NCI-H510A treated with DMSO at 0.1 percent for 48 hours (cell line): Measurements from ENCODE around the gene TTC21B.

Experiments
- DNase-seq: peaks from one replicate; lab custom pipeline; 2025; lab: John Stamatoyannopoulos, UW

Gene TTC21B

DNA sequence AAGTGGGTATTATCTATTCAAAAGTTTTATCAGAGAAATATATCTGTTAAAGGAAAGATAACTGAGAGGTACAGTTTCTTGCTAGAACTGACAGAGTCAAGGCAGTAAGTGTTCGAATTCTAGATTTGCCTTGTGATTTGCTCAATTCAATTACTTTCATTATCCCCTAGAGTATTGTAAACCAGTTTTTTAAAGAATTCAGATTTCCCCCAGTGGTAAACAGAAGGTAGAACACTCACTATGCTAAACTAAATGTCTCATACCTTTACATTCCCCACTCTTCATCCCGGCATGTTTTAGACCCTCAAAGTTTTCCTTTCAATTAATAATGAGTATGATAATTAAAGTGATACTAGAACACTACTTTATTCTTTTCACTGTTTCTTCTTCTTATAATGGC, 28.6 kb downstream of the TTC21B start:
- DNase-seq = no peak

DNA sequence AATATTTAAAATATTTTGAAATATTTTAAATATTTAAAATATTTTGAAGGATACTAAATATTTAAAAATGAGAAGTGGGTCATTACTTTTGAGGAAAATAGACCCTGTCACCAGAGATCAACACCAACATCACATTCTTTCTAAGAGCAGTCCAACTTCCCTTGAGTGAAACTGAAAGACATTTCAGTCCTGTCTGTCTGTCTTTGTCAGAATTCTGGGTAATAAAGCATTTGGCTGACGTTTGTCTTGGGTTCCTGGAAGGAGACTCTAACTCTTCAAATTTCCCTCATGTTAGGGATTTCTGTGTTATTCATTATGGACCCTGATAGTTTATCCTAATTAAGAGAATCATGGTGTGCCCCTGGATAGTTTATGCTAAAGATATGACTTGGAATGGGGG, 32.8 kb downstream of the TTC21B start:
- no peak for DNase-seq

DNA sequence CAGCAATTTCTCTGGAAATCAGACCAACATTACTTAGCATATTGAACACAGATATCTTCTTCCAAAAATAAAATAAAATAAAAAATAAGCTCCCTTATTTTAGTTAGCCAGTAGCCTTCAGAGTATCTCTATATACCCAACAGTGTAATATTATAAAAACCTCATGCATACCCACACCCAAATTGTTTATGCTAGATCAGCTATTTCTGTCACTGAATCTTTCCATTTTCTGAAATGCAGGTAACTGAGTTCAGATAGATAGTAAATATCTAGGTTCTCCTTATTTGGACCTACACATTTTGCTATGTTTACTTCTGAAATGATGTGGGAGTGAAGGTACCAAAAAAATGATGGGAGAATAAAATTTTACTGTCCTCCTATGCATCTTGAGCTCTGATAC, 39.9 kb downstream of the TTC21B start:
- no peak for DNase-seq

DNA sequence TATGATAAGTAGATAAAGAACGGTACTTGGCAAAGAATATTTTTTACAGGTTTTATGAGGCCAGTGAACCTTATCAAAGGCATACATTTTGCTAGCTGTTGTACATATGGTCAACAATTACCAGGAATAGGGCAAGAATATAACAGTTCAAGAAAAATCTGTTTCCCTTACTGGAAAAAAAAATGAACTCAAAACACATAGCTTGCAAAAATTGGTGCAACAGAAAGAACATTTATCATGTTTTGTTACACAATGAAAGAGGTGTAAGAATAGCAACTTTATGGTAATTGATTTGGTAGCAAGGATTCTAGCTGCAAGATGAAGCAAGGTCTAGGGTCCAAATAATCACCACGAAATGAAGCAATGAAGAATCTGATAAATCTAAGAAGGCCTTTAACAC, 41.6 kb downstream of the TTC21B start:
- DNase-seq = no peak

DNA sequence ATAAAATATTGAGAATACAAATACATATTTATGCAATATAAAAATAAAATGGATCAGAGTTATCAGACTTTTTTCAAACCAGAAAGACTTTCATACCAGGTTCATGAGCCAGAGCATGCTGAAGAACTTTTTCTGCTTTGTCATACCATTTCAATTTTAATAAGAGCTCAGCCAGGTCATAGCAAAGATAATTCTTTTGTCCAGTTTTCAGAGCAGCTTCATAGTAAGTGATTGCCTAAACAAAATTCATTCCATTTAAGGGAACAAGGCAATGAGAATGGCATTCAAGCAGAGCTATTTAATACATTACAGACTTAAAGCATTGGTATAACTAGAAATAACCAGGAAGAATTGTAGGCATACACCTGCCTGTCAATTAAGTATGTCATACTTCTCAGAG, 42.3 kb downstream of the TTC21B start:
- DNase-seq = no peak

DNA sequence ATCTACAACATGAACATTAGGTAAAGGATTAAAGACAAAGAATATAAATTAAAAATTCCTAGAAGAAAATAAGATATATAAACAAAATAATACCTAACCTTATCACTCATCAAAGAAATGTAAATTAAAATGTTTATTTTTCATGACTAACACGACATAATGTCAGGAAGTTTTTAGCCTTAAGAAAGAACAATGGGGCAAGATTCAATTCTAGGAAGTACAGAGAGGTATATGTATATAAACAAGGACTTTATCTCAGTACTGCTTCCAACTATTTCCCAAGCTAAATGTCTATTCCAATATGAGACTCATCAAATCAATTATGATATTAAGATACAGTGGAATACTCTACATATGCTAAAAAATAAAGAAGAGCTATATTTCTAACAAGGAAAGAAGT, 44.1 kb downstream of the TTC21B start:
- no peak for DNase-seq

DNA sequence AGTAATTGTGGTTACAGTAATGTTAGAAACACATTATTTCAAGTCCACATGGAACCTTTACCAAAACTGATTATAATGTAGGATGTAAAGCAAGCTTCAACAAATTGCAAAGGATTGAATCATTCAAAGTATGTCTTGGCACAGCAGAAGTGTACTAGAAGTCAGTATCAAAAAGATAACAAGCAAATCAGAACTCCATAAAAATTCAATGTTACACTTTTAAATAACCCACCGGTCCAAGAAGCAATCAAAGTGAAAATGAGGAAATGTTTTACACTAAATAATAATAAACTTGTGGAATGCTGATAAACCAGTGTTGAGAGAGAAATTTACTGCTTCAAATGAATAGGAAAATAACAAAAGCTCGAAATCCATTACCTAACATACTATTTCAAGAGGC, 47.7 kb downstream of the TTC21B start:
- DNase-seq = no peak

DNA sequence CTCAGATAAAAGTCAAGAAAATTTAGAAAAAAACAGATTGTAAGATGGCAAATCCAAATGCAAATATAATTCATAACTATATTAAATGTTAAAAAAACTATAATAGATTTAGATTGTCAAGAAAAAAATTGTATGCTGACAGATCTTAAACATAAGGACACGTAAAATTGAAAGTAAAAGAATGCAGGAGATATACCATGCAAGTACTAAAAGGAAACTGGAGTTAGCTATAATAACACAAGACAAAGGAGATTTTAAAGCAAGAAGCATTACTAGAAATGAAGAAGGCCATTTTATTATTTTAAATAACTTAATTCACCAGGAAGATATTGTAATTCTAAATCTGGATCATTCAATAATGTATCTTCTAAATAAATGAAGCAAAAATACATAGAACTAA, 48.3 kb downstream of the TTC21B start:
- DNase-seq = no peak

DNA sequence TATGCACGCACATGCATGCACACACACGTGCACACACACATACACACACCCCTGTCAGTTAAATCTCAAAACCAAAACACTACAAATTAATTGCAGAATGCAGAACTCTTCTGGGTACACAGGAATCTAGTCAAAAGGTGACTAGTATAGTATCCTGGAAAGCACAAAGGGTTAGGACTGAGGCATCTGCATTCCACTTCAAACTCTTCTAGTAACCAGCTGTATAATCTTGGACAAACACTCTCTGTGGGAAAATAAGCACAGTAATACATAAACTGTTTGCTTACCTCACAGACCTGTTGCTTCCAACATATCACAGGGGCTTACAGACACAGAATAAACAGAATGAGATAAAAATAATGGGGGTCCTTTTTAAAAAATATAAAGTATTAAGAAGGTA, 49.1 kb downstream of the TTC21B start:
- DNase-seq = no peak

DNA sequence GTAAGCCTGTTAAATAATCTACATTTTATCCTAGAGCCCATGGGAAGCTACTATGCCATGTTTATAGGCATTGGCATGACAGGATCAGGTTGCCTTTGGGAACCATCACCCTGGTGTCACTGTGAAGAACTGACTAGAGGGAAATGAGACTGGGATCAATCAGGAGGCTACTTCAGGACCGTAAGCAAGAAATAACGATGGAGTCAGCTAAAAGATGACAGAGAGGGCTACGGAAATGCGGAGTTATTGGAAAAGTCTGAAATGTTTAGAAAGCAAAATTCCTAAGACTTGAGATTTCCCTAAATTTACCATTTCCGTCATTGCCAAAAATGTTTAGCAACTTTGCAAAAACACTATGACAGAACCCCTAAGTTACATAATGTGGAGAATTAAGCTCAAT, 50.2 kb downstream of the TTC21B start:
- DNase-seq = no peak

DNA sequence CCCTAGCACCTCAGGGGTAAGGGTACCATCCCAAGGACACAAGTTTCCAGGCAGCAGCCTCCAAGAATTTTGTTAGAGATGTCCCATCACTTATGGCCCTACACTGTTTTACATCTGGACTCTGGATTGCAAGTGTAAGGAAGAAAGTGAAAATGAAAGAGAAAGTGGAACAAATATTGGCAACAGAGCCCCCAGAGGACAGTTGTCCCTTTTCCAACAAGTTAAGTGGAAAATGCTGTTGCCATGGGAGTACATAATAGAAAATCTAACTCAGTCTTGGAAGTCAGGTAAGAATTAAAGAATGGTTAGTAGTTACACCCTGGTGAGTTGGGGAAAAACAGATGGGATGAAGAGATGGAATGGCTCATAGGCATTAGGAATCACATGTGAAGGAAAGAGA, 50.6 kb downstream of the TTC21B start:
- no peak for DNase-seq

DNA sequence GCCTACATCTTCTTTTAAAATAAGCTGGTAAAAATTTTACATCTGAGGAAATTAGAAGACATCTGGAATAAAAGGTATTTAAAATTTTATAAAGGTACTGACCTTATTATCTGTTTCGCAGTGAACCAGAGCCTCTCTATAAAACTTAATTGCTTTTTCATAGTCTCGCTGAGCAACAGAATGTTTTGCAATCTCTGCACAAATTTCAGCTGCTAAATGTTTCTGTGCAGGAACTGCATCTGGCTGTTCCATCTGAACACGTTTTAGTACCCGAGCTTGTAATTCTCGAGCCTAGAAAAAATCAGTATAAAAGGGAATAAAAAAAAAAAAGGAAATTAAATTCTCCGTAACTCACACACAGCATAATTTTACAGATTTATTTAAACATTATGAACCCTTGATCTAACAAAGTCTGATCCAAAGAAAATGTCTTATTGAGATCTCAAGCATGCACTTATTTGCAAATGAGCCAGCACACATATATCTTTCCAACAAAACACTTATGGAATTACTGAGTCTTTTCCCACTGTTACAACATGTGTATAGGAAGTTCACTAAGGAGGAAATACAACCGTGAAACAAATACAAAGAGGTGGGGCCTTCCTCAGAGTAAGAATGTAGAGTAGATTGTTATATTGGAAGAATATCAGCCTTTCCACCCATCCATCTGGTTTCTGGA, 51.8 kb downstream of the TTC21B start:
- DNase-seq = no peak

DNA sequence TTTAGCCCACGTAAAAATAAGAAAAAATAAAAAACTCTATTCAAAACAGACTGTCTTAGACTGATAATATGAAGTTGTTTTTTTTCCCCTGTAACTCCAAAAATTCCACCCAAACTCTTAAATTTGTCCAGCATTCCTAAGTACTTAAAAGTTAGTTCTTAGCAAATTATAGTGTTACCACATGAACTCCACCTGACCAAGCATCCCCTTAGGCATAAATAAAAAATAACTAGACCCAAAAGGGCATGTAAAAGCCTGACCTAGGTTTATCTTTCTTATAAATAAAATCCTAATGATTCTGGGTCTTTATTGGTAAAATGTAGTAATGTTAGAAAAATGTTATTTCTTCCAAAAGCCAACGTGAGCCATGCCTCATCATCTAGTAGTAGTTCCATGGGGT, 54.3 kb downstream of the TTC21B start:
- DNase-seq = no peak

DNA sequence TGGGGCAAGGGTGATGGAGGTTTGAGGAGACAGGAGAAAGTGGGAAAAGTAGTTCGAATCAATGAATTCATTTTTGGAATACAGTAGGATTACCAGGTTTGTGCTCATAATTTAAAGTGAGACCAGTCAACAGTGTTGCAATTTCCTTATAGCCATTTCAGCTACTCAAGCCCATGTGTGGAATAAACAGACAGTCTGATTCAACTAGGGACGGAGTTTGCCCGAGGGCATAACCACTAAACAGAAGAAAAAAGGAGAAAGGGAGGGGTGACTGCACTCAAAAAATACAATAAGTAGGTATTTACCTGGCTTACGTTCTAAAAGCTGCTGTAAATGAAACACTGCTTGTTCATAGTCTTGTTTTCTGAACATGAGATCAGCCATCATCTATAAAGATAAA, 55.2 kb downstream of the TTC21B start:
- no peak for DNase-seq

DNA sequence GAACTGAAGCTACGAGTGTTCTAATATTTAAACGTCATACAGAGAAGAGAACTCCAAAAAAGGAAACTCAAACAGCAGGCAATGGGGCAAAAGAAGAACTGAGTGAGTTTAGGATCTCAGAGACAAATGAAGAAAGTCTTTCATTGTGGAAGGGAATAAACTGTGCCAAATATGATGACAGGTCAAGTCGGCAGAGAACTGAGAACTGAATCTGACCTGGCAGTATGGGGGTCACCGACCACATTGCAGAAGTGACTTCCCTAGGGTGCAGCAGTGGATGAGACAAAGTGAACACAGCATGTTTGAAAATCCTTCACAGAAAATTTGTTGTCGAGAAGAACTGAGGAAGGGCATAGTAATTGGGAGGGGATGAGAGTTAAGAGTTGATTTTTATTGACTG, 55.9 kb downstream of the TTC21B start:
- no peak for DNase-seq

DNA sequence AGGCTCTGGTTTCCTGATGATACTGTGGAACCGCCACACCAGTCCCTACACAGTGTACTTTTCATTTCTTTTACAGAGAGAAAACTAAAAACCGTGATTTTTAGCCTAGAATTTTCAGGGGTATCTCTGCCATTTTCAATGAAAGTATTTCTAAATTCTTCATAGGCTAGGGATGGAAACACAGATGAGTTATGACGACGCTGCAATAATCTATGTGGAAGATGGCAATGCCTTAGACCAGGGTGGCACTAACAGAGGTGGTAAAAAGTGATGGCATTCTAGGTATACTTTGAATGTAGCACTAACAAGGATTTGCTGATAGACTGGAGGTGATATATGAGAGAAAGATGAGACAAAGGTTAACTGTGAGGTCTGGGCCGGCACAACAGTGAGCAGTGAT, 56.5 kb downstream of the TTC21B start:
- no peak for DNase-seq

DNA sequence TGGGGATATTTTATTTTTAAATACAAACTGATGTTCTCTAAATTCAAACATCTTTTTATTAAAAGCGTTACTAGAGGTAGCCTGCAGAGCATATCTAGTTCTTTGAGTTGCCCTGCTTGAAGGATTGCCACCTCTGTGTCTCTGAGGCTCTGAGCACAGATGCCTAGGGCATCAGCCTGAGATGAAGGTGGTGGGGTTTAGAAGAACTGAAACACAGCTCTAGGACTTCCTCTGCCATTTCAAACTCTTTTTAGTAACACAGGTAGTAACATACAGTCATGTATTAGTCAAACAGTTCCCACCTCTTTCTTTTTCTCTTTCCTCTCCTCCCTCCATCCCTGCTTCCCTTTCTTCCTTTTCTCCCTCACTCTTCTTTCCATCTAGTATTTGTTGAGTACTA, 57.6 kb downstream of the TTC21B start:
- DNase-seq = no peak

DNA sequence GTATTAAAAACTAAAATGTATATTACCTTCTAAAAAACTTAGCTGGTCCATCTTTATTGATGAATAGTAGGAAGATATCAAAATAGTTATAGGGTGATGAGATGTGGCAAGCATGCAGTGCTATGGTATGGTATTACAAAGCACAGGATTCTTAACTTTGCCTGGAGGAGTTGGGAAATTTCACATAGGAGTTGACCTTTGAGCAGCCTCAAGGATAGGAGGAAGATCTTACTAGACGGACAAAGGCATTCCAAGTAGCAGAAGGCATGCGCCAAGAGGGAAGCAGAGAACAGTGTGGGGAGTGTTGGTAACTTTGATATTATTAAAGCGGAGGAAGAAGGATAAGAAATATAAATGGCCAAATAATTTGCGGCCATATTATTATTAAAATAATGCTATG, 60.0 kb downstream of the TTC21B start:
- no peak for DNase-seq

DNA sequence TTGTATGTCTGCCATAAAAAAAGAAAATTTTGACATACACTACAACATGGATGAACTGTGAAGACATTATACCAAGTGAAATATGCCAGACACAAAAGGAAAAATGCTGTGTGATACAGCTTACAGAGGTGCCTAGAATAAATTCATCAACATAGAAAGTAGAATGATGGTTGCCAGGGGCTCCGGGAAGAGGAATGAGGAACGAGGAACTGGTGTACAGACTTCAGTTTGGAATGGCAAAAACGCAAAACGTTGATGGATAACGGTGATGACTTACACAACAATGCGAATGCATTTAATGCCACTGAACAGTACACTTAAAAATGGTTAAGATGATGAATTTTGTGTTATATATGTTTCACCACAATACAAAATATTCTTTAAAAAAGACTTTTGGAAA, 61.0 kb downstream of the TTC21B start:
- no peak for DNase-seq

DNA sequence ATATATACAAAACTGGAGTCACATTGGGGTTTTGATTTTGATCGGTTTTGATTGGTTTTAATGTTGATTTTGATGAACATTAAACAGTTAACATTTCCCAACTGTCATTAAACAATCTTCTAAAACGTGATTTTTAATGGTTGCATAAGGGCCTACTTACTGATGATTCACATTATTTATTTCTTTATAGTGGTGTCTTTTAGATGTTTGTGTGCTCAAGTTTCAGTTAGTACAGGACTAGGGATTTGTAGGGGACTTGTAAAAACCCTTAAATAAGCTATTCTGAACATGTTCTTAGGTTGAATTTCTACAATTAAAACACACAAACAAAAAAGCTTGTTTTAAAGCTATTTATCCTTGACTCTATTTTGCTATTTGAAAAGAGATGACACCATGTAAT, 61.6 kb downstream of the TTC21B start:
- no peak for DNase-seq

DNA sequence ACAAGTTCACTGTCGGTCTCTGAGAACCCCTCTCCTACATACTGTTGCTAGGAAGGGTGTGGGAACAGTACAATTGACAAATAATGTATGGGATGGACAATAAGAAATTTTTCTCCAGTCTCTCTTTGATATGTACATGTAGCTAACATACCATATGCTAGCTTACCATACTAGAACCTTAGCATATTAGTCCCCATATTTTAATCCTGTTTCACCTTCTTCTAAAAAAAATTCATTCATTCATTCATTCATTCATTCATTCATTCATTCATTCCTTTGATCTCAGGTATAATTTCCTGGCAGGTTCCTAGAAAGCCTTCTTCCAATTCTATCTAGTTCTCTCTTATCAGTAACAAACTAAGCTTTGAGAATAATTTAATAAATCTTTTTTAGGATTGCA, 62.2 kb downstream of the TTC21B start:
- DNase-seq = no peak

DNA sequence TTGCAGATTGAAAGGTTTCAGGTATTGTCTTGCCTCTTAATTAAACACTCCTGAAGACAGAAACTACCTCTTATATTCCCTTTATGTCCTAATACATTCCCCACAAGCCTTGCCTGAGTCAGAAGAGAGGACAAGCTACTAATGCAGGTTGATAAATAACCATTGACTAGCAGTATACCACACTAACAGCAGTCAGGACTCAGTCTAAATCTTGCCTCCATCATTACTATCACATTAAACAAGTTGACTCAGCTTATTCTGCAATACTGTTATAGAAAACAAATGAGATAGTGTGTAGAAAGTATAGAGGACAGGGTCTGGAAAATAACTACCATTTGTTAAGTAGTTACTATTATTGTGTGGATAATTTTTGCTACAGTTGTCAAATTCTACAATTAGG, 63.8 kb downstream of the TTC21B start:
- DNase-seq = no peak

DNA sequence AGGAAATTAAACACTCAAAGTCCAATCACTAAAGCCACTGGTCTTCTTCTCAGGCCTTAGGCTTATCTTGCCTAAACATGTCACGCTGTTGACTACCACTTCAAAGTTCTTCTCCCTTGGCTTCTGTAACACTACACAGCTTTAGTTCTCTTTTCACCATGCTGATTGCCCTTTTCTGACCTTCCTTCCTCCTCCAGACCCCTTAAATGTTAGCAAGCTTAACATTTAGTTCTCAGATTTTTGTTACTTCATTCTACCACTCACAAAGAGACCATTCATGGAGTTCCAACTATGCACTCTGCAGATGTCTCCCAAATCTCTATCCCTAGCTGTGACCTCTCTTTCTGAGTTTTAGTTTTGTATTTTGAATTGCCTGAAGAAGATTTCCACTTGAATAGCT, 64.4 kb downstream of the TTC21B start:
- no peak for DNase-seq

DNA sequence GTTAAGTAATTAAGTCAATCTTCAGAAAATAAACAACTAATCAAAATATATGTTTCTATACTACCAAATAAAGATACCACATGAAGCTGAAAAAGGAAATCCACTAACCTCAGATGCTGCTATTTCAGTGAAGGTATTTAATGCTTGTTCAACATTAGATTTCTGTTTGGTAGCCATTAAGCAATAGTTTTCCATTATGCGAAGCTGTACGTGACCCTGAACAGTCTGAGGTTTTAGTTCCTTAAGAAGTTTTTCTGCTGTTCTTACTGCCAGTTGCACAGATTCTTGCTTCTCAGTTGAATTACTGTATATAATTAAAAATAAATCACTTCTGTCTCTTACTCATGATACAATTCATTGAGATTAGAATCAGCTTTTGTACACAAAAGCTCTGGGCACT, 65.4 kb downstream of the TTC21B start:
- no peak for DNase-seq
